ENCODE data around the gene ME2. TPM values are rescaled to one million over a fixed set of nuclear protein-coding genes. Genes with fewer than 3 reads are reported as not detected.

The ME2 gene
- total RNA-seq, 6 experiments from 2014 or later: 12.3 to 32.4 (median 19.5) TPM

GRCh38 chr18:50906843-50907242, 27.9 kb downstream of the ME2 start:
- TF ChIP-seq POLR2A (IDR thresholded peaks at IDR 0.05) (no peak), CTCF (IDR thresholded peaks at IDR 0.05) (no peak)
- DNase-seq (no peak), ATAC-seq (no peak)
- H3K36me3 ChIP-seq: peaks cover 0 to 4% (median 0%) of the 10 kb centered on the region in 4 donors
- no peaks in the 10 kb centered on the region for H3K27me3 ChIP-seq
- H3K4me1 ChIP-seq: peaks cover 0 to 5% (median 0%) of the 10 kb centered on the region in 4 donors
- H3K9me3 ChIP-seq: no peaks in the 10 kb centered on the region
- H3K27ac ChIP-seq: no peak overlapping the region
- WGBS (ENCODE audit: insufficient coverage, low coverage, low lambda C conversion rate, missing lambda C conversion rate): 91% methylated on average over 2 of the region's 2 CpGs
- no peak overlapping the region for H3K4me3 ChIP-seq
- intact Hi-C loops (cut with DNase I): no loop called here

- 90% methylated on average over 1 of the region's 1 CpG for WGBS (ENCODE audit: insufficient coverage, low coverage, low lambda C conversion rate, missing lambda C conversion rate)
- Histone ChIP-seq H3K36me3 (peaks cover 0 to 4% (median 2%) of the 10 kb centered on the region in 4 donors), H3K4me3 (no peak overlapping the region), H3K9me3 (no peaks in the 10 kb centered on the region), H3K27me3 (no peaks in the 10 kb centered on the region), H3K27ac (no peak overlapping the region), H3K4me1 (no peaks in the 10 kb centered on the region)
- intact Hi-C loops (cut with DNase I): no loop called here
- TF ChIP-seq POLR2A (IDR thresholded peaks at IDR 0.05) (no peak), CTCF (IDR thresholded peaks at IDR 0.05) (no peak)
- ATAC-seq: no peak
- DNase-seq: no peak
Measured at GRCh38 chr18:50909261-50909660, 30.3 kb downstream of the ME2 start.

GRCh38 chr18:50911006-50911405, 32.1 kb downstream of the ME2 start:
- 92% methylated on average over 1 of the region's 1 CpG for WGBS (ENCODE audit: insufficient coverage, low coverage, low lambda C conversion rate, missing lambda C conversion rate)
- no peak for ATAC-seq

GRCh38 chr18:50917021-50917420, 38.1 kb downstream of the ME2 start:
- TF ChIP-seq POLR2A (IDR thresholded peaks at IDR 0.05) (no peak), CTCF (IDR thresholded peaks at IDR 0.05) (no peak)
- DNase-seq (no peak), ATAC-seq (no peak)
- Histone ChIP-seq H3K27ac (no peak overlapping the region), H3K9me3 (no peaks in the 10 kb centered on the region), H3K27me3 (no peaks in the 10 kb centered on the region), H3K4me3 (no peak overlapping the region), H3K4me1 (peaks cover 0 to 9% (median 0%) of the 10 kb centered on the region in 4 donors), H3K36me3 (peaks cover 0 to 10% (median 0%) of the 10 kb centered on the region in 4 donors)
- intact Hi-C loops (cut with DNase I): no loop called here
- 81% methylated on average over 1 of the region's 1 CpG for WGBS (ENCODE audit: insufficient coverage, low coverage, low lambda C conversion rate, missing lambda C conversion rate)

More at GRCh38 chr18:50911006-50911405, 32.1 kb downstream of the ME2 start:
- Histone ChIP-seq H3K27me3 (no peaks in the 10 kb centered on the region), H3K27ac (no peak overlapping the region), H3K4me1 (peaks cover 0 to 5% (median 0%) of the 10 kb centered on the region in 4 donors), H3K9me3 (no peaks in the 10 kb centered on the region), H3K4me3 (no peak overlapping the region), H3K36me3 (peaks cover 0 to 4% (median 2%) of the 10 kb centered on the region in 4 donors)
- DNase-seq: no peak
- intact Hi-C loops (cut with DNase I): no loop called here
- TF ChIP-seq CTCF (IDR thresholded peaks at IDR 0.05): no peak
- TF ChIP-seq POLR2A (IDR thresholded peaks at IDR 0.05): no peak

- TF ChIP-seq POLR2A (IDR thresholded peaks at IDR 0.05): no peak
- H3K27ac ChIP-seq: no peak overlapping the region
- no peak for ATAC-seq
- no peaks in the 10 kb centered on the region for H3K27me3 ChIP-seq
- peaks cover 0 to 12% (median 0%) of the 10 kb centered on the region in 4 donors for H3K36me3 ChIP-seq
- peaks cover 0 to 9% (median 0%) of the 10 kb centered on the region in 4 donors for H3K4me1 ChIP-seq
- intact Hi-C loops (cut with DNase I): no loop called here
- 93% methylated on average over 5 of the region's 5 CpGs for WGBS (ENCODE audit: insufficient coverage, low coverage, low lambda C conversion rate, missing lambda C conversion rate)
- no peaks in the 10 kb centered on the region for H3K9me3 ChIP-seq
- H3K4me3 ChIP-seq: no peak overlapping the region
- DNase-seq: no peak
Measured at GRCh38 chr18:50918153-50918552, 39.2 kb downstream of the ME2 start.
